Central memory CD8-positive, alpha-beta T cell (primary cell): ENCODE measurements around the gene WDR33.
"Not testable (repeated sequence)": the region's sequence is repeated elsewhere in the genome, so short reads cannot be mapped to it uniquely, and the experiment has no call there.

Experiments
- ATAC-seq: fragments of 150-1000 bp; cut with Tn5 transposase; replicated peaks from 2 replicates; pipeline ENCODE4 v1.10.0; 2022; ENCODE audit warnings: mild to moderate bottlenecking, moderate FRiP score, moderate number of reproducible peaks; ENCODE audit not compliant: poor library complexity, severe bottlenecking; ENCODE audit errors: extremely low read depth
- DNase-seq, 2 donors: peaks; one replicate each; pipeline ENCODE4 v3.0.0; 2021; ENCODE audit warnings: low spot score in 2 of 2
- H3K27ac Mint-ChIP-seq: one replicate; pipeline ENCODE4 v1.8.0; 2022; ENCODE audit warnings: low read depth, mild to moderate bottlenecking, moderate library complexity, mixed read lengths
- H3K27me3 Mint-ChIP-seq: one replicate; pipeline ENCODE4 v1.8.0; 2022; ENCODE audit warnings: mixed read lengths
- H3K36me3 Mint-ChIP-seq: one replicate; pipeline ENCODE4 v1.8.0; 2022; ENCODE audit warnings: mild to moderate bottlenecking, moderate library complexity, mixed read lengths; ENCODE audit not compliant: insufficient read depth
- H3K4me1 Mint-ChIP-seq: one replicate; pipeline ENCODE4 v1.8.0; 2022; ENCODE audit warnings: mixed read lengths
- H3K4me3 Mint-ChIP-seq: one replicate; pipeline ENCODE4 v1.8.0; 2022; ENCODE audit warnings: mild to moderate bottlenecking, moderate library complexity, mixed read lengths
- H3K9me3 Mint-ChIP-seq: one replicate; pipeline ENCODE4 v1.8.0; 2022; ENCODE audit warnings: mixed read lengths

WDR33 gene

DNA sequence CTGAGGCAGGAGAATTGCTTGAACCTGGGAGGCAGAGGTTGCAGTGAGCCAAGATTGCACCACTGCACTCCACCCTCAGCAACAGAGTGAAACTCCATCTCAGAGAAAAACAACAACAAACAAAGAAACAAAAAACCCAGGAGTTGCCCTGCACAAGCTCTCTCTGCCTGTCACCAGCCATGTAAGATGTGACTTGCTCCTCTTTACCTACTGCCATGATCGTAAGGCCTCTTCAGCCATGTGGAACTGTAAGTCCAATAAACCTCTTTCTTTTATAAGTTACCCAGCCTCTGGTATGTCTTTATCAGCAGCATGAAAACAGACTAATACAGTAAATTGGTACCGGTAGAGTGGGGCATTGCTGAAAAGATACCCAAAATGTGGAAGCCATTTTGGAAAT lies 15.7 kb upstream of the WDR33 start:
- peaks cover 14% of the 10 kb centered on the region for H3K4me1 Mint-ChIP-seq
- H3K27ac Mint-ChIP-seq, H3K36me3 Mint-ChIP-seq, DNase-seq, H3K4me3 Mint-ChIP-seq, H3K9me3 Mint-ChIP-seq, H3K27me3 Mint-ChIP-seq, ATAC-seq: not testable (repeated sequence)

DNA sequence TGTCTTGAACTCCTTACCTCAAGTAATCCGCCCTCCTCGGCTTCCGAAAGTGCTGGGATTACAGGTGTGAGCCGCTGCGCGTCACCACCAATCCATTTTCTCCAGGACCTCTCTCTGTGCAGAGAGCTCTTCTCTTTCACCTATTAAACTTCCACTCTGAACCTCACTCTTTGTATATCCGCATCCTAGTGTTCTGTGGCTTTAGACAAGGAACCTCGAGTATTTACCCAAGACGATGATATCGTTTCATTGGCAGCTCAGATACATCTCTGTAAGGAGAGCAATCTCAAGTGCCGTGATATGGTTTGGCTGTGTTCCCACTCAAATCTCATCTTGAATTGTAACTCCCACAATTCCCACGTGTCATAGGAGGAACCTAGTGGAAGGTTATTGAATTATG lies 15.1 kb upstream of the WDR33 start:
- Mint-ChIP-seq H3K4me3 (no peak overlapping the region), H3K4me1 (peaks cover 14% of the 10 kb centered on the region), H3K27ac (no peak overlapping the region), H3K9me3 (peaks cover 4% of the 10 kb centered on the region), H3K36me3 (peaks cover 4% of the 10 kb centered on the region), H3K27me3 (peaks cover 14% of the 10 kb centered on the region)
- ATAC-seq, result no peak
- DNase-seq, result no peak

- Mint-ChIP-seq H3K27ac (no peak overlapping the region), H3K27me3 (peaks cover 37% of the 10 kb centered on the region), H3K9me3 (peaks cover 17% of the 10 kb centered on the region), H3K4me1 (no peaks in the 10 kb centered on the region), H3K4me3 (no peak overlapping the region), H3K36me3 (no peaks in the 10 kb centered on the region)
- DNase-seq (no peak), ATAC-seq (no peak)
Observed at GRCh38 chr2:127820080-127820668, 9.2 kb upstream of the WDR33 start.

DNA sequence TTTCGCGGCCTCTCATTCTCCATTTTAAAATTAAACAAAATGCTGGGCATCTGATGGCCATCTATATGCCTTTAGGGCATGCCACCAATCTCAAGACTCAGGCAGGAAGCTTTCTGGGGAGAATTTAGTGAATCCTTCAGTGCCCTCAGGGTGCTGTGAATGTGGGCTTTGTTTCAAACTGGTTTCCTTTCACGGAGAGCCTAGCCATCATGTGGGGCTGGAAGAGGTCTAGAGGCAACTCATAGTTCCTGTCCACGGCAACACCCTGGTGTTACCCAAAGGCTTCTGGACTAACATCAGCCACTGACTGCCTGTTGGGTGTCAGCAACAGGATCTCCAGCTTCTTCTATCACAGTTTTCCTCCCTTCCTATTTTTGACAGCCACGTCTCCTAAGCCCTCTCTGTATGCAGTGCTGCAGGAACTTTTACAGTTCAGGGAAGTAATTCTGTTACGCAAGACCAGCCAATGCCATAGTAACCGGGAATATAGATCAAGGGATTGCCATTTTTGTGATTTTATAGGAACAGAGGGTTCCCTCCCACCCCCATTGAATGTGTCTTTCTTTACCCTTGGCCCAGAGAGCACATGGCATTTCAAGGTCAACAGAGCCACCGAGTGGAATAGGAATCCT lies 7.9 kb upstream of the WDR33 start:
- Mint-ChIP-seq H3K4me1 (no peaks in the 10 kb centered on the region), H3K4me3 (no peak overlapping the region), H3K9me3 (peaks cover 17% of the 10 kb centered on the region), H3K36me3 (no peaks in the 10 kb centered on the region), H3K27ac (no peak overlapping the region), H3K27me3 (peaks cover 37% of the 10 kb centered on the region)
- ATAC-seq (no peak), DNase-seq (no peak)

DNA sequence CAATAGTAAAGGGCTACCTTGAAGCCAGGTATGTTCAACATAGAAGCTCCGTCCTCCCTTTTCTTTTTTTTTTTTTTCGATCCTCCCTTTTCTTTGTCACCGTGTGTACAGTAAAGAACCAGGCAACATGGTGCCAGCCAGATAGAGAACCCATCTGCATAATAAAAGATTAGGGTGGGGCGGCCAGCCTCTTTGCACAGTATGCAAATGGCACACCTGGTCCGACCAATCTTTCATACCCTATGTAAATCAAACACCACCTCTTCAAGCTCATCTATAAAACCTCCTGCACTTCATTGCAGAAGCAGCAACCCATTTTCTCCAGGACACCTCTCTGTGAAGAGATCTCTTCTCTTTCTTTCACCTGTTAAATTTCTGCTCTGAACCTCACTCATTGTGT lies 7.3 kb upstream of the WDR33 start:
- H3K36me3 Mint-ChIP-seq, result no peaks in the 10 kb centered on the region
- no peak overlapping the region for H3K4me3 Mint-ChIP-seq
- ATAC-seq (no peak), DNase-seq (no peak)
- H3K4me1 Mint-ChIP-seq, result no peaks in the 10 kb centered on the region
- H3K27me3 Mint-ChIP-seq, result peaks cover 37% of the 10 kb centered on the region
- no peak overlapping the region for H3K27ac Mint-ChIP-seq
- H3K9me3 Mint-ChIP-seq, result peaks cover 17% of the 10 kb centered on the region

DNA sequence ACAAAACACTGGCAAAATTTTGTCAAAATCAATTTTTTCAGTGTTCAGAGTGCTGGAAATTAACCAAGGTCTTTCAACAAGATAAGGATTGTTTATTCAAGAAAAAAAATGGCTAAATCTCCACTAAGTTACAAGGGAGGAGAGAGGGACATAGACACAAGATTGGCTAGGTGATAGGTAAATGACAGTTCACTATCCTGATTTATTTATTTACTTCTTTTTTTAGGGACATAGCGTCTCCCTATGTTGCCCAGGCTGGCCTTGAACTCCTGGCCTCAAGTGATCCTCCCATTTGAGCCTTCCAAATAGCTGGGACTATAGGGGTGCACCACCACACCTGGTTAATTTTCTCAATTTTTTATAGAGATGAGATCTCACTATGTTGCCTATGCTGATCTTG lies 3.7 kb upstream of the WDR33 start:
- Mint-ChIP-seq H3K27ac (no peak overlapping the region), H3K4me3 (no peak overlapping the region), H3K9me3 (peaks cover 5% of the 10 kb centered on the region), H3K36me3 (peaks cover 13% of the 10 kb centered on the region), H3K27me3 (peaks cover 20% of the 10 kb centered on the region), H3K4me1 (peaks cover 22% of the 10 kb centered on the region)
- ATAC-seq (no peak), DNase-seq (no peak)

DNA sequence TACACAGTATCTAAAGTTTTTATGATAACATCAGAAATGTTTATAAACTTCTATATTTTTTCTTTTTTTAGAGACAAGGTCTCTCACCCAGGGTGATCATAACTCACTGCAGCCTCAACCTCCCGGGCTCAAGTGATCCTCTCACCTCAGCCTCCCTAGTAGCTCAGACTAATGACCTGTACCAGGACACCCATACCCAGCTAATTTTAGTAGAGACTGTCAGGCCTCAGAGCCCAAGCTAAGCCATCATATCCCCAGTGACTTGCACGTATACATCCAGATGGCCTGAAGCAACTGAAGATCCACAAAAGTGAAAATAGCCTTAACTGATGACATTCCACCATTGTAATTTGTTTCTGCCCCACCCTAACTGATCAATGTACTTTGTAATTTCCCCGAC lies 1.5 kb upstream of the WDR33 start:
- H3K9me3 Mint-ChIP-seq, ATAC-seq, DNase-seq, H3K27me3 Mint-ChIP-seq: not testable (repeated sequence)
- peaks cover 34% of the 10 kb centered on the region for H3K4me1 Mint-ChIP-seq
- H3K36me3 Mint-ChIP-seq, result peaks cover 16% of the 10 kb centered on the region
- H3K4me3 Mint-ChIP-seq, result peak overlapping the region; percentile 29
- H3K27ac Mint-ChIP-seq, result peak overlapping the region; percentile 24

- Mint-ChIP-seq H3K27ac (peak overlapping the region; percentile 100), H3K27me3 (peaks cover 2% of the 10 kb centered on the region), H3K4me1 (peaks cover 39% of the 10 kb centered on the region), H3K9me3 (no peaks in the 10 kb centered on the region), H3K36me3 (peaks cover 20% of the 10 kb centered on the region), H3K4me3 (peak overlapping the region; percentile 98)
- DNase-seq (no peak), ATAC-seq (no peak)
Observed at GRCh38 chr2:127811397-127812321, 688 bp upstream of the WDR33 start.

DNA sequence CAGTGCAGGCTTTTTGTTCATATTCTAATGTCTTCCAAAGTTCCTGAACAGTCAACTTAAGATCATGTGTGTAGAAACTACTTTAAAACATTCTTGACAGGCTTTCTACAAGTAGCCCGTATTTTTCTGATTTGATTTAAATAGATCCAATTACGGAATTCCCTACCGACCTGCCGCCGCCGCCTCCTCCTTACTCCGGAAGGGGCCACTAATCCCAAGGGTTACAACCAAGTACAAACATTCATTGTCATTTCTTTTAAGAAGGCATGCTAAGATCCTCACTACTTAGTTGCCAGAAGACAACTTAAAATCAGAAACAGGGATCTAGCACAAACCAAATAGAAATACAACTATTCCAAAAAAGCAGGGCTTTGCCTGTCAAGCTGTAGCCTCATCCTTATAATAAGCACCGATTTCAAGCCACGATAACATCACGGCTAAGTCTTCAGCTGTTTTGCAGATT lies 784 bp downstream of the WDR33 start:
- ATAC-seq, result no peak
- Mint-ChIP-seq H3K9me3 (no peaks in the 10 kb centered on the region), H3K36me3 (peaks cover 20% of the 10 kb centered on the region), H3K4me1 (peaks cover 50% of the 10 kb centered on the region), H3K27me3 (no peaks in the 10 kb centered on the region), H3K4me3 (peak overlapping the region; percentile 98), H3K27ac (peak overlapping the region; percentile 100)
- no peak for DNase-seq

DNA sequence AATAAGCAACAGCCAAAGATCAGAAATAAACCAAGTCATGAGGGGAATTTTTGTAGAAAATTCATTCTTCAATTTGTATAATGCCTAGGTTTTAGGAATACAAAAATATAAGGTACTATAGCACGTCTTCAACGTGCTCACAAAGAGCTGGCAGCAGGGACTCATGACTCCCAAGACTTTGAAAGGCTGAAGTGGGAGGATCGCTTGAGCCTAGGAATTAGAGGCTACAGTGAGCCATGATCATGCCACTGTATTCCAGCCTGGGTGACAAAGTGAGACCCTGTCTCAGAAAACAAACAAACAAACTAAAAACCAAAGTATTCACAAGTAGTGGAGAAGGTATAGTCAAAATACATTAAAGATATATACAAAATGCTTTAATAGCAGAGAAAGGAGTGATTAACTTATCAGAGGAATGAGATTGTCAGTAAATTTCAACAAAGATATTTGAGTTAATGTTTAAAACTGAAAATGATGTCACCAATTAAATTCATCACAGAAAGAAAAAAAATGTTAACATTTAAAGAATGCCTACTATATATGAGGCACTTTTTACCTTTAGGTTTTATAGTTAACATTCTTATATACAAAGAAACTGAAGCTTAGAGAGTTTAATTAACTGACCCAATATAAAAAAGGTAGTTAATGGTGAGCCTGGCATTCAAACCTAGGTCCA lies 3.2 kb downstream of the WDR33 start:
- Mint-ChIP-seq H3K4me3 (peak overlapping the region; percentile 52), H3K27me3 (no peaks in the 10 kb centered on the region), H3K27ac (no peak overlapping the region), H3K4me1 (peaks cover 59% of the 10 kb centered on the region), H3K9me3 (no peaks in the 10 kb centered on the region), H3K36me3 (peaks cover 29% of the 10 kb centered on the region)
- DNase-seq, result no peak
- ATAC-seq, result no peak

- not testable (repeated sequence) for DNase-seq, H3K27me3 Mint-ChIP-seq, H3K4me3 Mint-ChIP-seq, ATAC-seq, H3K9me3 Mint-ChIP-seq
- Mint-ChIP-seq H3K36me3 (peaks cover 32% of the 10 kb centered on the region), H3K4me1 (peaks cover 59% of the 10 kb centered on the region), H3K27ac (peak overlapping the region; percentile 68)
Observed at GRCh38 chr2:127806860-127807259, 4.1 kb downstream of the WDR33 start.

DNA sequence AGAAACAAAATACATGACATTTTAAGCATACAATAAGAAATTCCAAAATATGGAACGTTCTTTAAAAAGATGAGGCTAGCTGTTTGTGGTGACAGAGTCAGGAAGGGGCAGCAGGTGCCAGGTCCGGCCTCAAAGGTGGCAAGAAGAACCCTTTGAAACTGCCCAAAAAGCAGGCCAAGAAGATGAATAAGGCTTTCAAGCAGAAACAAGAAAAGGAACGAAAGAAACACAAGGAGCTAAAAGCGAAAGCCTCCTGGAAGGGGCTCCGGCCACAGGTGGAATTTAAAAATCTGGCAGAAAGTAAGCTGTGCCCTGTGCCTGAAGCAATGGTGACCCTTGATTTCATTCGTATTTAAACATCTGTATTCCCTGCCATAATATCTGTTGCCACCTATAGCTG lies 5.5 kb downstream of the WDR33 start:
- Mint-ChIP-seq H3K36me3 (peaks cover 30% of the 10 kb centered on the region), H3K4me3 (peak overlapping the region; percentile 43), H3K27me3 (no peaks in the 10 kb centered on the region), H3K4me1 (peaks cover 54% of the 10 kb centered on the region), H3K27ac (peak overlapping the region; percentile 49), H3K9me3 (no peaks in the 10 kb centered on the region)
- ATAC-seq (no peak), DNase-seq (no peak)
